Stimulated activated naive B cell treated with anti-CD40 and anti-IgM and Interleukin-4, amounts not matched to agents 10 μg/mL and 1 μg/mL and 100 μg/mL, for 72 hours (primary cell): Measurements from ENCODE around the gene EXOC2.

Experiments used
- ATAC-seq, 2 donors: fragments of 150-1000 bp; cut with Tn5 transposase; replicated peaks; 2 replicates each; pipeline ENCODE4 v1.10.0; 2021; ENCODE audit warnings: moderate library complexity in 1 of 2
- DNase-seq: peaks from one replicate; pipeline ENCODE4 v3.0.0; 2021
- H3K27ac Mint-ChIP-seq: one replicate; pipeline ENCODE4 v1.8.0; 2022; ENCODE audit warnings: mild to moderate bottlenecking, mixed read lengths
- H3K27me3 Mint-ChIP-seq, 2 donors: one replicate each; pipeline ENCODE4 v1.8.0; 2022; ENCODE audit warnings: mixed read lengths in 2 of 2
- H3K36me3 Mint-ChIP-seq, 2 donors: one replicate each; pipeline ENCODE4 v1.8.0; 2022; ENCODE audit warnings: mixed read lengths in 2 of 2, mild to moderate bottlenecking in 1 of 2
- H3K4me1 Mint-ChIP-seq, 2 donors: one replicate each; pipeline ENCODE4 v1.8.0; 2022; ENCODE audit warnings: mixed read lengths in 2 of 2, mild to moderate bottlenecking in 1 of 2
- H3K4me3 Mint-ChIP-seq, 2 donors: one replicate each; pipeline ENCODE4 v1.8.0; 2022; ENCODE audit warnings: mild to moderate bottlenecking in 2 of 2, mixed read lengths in 2 of 2, moderate library complexity in 1 of 2
- H3K9me3 Mint-ChIP-seq, 2 donors: one replicate each; pipeline ENCODE4 v1.8.0; 2022; ENCODE audit warnings: mixed read lengths in 2 of 2, mild to moderate bottlenecking in 1 of 2

EXOC2 gene

GRCh38 chr6:498795-499231, 194.1 kb downstream of the EXOC2 start:
- Mint-ChIP-seq H3K4me3 (peak overlapping the region; percentile 19 to 26), H3K36me3 (peaks cover 13 to 39% of the 10 kb centered on the region in 2 donors)
- peak; percentile 57 to 66 for ATAC-seq

GRCh38 chr6:497258-497657, 195.7 kb downstream of the EXOC2 start:
- Mint-ChIP-seq H3K4me1 (peaks cover 19 to 33% of the 10 kb centered on the region in 2 donors), H3K9me3 (peaks cover 0 to 4% of the 10 kb centered on the region in 2 donors), H3K4me3 (no peak overlapping the region), H3K27ac (no peak overlapping the region), H3K36me3 (peaks cover 16 to 44% of the 10 kb centered on the region in 2 donors), H3K27me3 (no peaks in the 10 kb centered on the region)
- ATAC-seq (no peak), DNase-seq (no peak)

More at GRCh38 chr6:498795-499231, 194.1 kb downstream of the EXOC2 start:
- no peaks in the 10 kb centered on the region for H3K9me3 Mint-ChIP-seq
- no peaks in the 10 kb centered on the region for H3K27me3 Mint-ChIP-seq
- no peak for DNase-seq
- peaks cover 26 to 31% of the 10 kb centered on the region in 2 donors for H3K4me1 Mint-ChIP-seq
- H3K27ac Mint-ChIP-seq: peak overlapping the region; percentile 44

GRCh38 chr6:496649-497048, 196.3 kb downstream of the EXOC2 start:
- Mint-ChIP-seq H3K4me3 (no peak overlapping the region), H3K9me3 (peaks cover 0 to 4% of the 10 kb centered on the region in 2 donors), H3K4me1 (peaks cover 13 to 32% of the 10 kb centered on the region in 2 donors), H3K27me3 (no peaks in the 10 kb centered on the region), H3K27ac (no peak overlapping the region), H3K36me3 (peaks cover 17 to 43% of the 10 kb centered on the region in 2 donors)
- DNase-seq (no peak), ATAC-seq (no peak)

- DNase-seq (no peak), ATAC-seq (no peak)
- Mint-ChIP-seq H3K4me3 (no peak overlapping the region), H3K9me3 (peaks cover 0 to 4% of the 10 kb centered on the region in 2 donors), H3K4me1 (peaks cover 18 to 45% of the 10 kb centered on the region in 2 donors), H3K27ac (no peak overlapping the region), H3K36me3 (peaks cover 17 to 44% of the 10 kb centered on the region in 2 donors), H3K27me3 (no peaks in the 10 kb centered on the region)
Measured at GRCh38 chr6:494394-494793, 198.5 kb downstream of the EXOC2 start.

DNA sequence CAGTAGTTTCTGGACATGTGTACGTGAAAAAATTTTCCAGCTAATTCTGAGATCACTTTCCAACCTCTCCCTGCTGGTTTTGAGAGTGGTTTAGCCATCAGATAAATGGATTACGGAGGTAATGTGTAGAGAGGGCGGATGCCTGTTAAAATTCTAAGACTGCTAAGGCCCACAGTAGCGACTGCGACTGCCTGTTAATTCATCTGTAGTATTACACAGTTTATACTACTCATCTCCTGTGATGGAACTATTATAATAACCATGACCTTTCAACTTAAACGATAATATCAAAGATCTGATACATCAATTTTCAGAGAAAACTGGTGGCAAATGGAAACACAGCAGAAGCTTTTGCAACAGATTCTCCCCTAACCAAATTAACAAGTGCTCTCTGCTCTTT, 199.1 kb downstream of the EXOC2 start:
- Mint-ChIP-seq H3K36me3 (peaks cover 16 to 49% of the 10 kb centered on the region in 2 donors), H3K27ac (no peak overlapping the region), H3K4me1 (peaks cover 18 to 45% of the 10 kb centered on the region in 2 donors), H3K9me3 (peaks cover 0 to 4% of the 10 kb centered on the region in 2 donors), H3K27me3 (no peaks in the 10 kb centered on the region), H3K4me3 (no peak overlapping the region)
- DNase-seq (no peak), ATAC-seq (no peak)

DNA sequence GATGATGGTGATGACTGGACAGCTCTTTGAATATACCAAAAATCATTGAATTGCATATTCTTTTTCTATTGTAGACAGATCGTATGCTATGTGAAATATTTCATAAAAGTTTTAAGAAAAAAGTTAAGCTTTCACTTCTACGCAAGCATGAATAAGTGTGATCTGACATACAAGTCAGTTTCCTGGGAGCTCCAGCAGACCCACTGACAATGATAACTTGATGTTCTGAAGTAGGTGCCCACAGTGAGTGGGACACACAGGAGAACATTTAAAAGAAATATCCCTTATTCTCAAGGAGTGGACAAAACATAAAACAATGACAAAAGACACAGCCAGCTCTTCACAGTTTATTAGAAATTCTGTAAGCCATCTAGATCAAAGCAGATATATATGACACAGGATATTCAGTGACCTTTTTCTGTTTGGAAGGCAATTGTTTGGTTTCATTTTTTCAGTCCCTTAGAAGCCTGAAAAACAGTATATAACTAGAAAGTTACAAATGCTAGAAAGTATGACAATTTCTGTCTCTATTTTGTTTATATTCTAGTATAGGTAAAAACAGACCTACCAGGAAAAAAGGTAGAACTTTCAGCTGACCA, 200.0 kb downstream of the EXOC2 start:
- peaks cover 16 to 45% of the 10 kb centered on the region in 2 donors for H3K4me1 Mint-ChIP-seq
- ATAC-seq (no peak), DNase-seq (no peak)
- peaks cover 0 to 4% of the 10 kb centered on the region in 2 donors for H3K9me3 Mint-ChIP-seq
- no peak overlapping the region for H3K27ac Mint-ChIP-seq
- no peaks in the 10 kb centered on the region for H3K27me3 Mint-ChIP-seq
- peaks cover 14 to 47% of the 10 kb centered on the region in 2 donors for H3K36me3 Mint-ChIP-seq
- H3K4me3 Mint-ChIP-seq: no peak overlapping the region

DNA sequence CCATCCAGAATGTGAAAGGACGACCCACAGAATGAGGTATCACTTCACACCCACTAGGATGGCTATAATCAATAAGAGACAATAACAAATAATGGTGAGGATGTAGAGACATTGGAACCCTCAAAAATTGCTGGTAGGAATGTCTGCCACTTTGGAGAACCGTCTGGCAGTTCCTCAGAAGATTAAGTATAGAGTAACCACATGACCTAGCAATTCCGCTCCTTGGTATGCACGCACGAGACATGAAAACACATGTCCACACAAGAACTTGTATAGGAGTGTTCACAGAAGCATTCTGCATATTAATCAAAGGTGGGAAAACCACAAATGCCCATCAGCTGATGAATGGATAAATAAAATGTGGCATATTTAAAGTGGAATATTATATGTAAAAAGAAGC, 200.8 kb downstream of the EXOC2 start:
- H3K4me1 Mint-ChIP-seq: peaks cover 17 to 50% of the 10 kb centered on the region in 2 donors
- no peaks in the 10 kb centered on the region for H3K27me3 Mint-ChIP-seq
- H3K36me3 Mint-ChIP-seq: peaks cover 15 to 52% of the 10 kb centered on the region in 2 donors
- H3K4me3 Mint-ChIP-seq: no peak overlapping the region
- DNase-seq (no peak), ATAC-seq (no peak)
- peaks cover 0 to 4% of the 10 kb centered on the region in 2 donors for H3K9me3 Mint-ChIP-seq
- no peak overlapping the region for H3K27ac Mint-ChIP-seq

DNA sequence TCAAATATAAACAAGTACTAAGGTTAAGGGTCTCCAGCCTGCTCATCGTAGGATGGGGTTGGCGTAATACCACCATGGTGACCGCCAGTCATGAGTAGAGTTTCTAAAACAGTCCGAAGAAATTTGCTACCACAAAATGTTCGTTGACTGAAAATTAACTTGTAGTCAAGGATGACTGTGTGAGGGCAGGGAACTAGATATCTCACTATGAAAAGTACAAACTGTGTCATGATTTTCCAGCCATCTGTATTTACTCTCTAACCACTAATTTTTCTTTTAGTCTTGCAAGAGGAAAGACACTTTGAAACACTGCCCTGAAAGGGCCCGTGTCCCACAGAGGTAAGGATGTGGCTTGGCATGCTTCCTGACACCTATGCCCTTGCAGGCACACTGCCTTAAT, 201.7 kb downstream of the EXOC2 start:
- DNase-seq: no peak
- peak overlapping the region; percentile 14 for H3K27ac Mint-ChIP-seq
- no peak overlapping the region for H3K4me3 Mint-ChIP-seq

DNA sequence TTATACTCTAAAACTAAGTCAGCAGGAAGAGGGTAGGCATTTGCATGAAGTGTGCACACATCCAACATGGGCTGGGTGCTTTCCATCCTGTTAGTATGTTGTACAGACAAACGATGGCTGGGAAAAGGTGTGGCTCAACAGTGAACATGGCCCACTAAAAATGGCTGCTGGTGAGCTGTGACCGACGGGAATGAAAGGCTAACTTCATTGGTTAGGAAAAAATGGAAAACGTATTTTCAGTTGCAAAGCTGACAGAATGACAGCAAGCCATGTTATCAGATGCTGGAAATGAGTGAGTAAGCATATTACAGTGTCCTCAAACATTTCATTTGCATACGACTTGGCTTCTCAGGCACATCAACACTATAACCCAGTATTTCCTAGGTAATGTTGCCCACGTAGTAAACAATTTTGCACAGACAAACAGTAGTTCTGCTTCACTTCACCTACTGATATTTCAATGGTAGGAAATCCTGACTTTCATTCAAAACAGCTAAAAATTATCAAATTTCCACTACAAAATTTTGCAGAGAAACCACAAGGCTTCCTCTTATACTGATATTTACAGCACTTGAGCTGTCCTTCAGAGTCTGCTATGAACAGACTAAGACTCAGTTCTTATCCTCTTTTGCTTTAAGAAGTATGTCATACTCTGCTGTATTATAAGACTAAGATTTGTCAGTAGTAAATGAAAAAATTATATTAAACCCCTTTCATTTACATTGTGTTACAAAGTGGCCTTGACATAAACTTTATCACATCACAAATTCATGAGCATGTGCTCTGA, 202.5 kb downstream of the EXOC2 start:
- no peaks in the 10 kb centered on the region for H3K27me3 Mint-ChIP-seq
- peaks cover 0 to 4% of the 10 kb centered on the region in 2 donors for H3K9me3 Mint-ChIP-seq
- peak overlapping the region in 1 of 2 donors; percentile 56 for H3K4me3 Mint-ChIP-seq
- H3K36me3 Mint-ChIP-seq: peaks cover 18 to 59% of the 10 kb centered on the region in 2 donors
- H3K27ac Mint-ChIP-seq: peak overlapping the region; percentile 85
- DNase-seq: no peak
- peaks cover 25 to 66% of the 10 kb centered on the region in 2 donors for H3K4me1 Mint-ChIP-seq
- peak; percentile 73 to 78 for ATAC-seq

More for the DNA sequence above, 201.7 kb downstream of the EXOC2 start:
- peaks cover 15 to 59% of the 10 kb centered on the region in 2 donors for H3K36me3 Mint-ChIP-seq
- peaks cover 19 to 58% of the 10 kb centered on the region in 2 donors for H3K4me1 Mint-ChIP-seq
- peak in 1 of 2 donors; percentile 8 for ATAC-seq
- H3K9me3 Mint-ChIP-seq: peaks cover 0 to 4% of the 10 kb centered on the region in 2 donors
- no peaks in the 10 kb centered on the region for H3K27me3 Mint-ChIP-seq

DNA sequence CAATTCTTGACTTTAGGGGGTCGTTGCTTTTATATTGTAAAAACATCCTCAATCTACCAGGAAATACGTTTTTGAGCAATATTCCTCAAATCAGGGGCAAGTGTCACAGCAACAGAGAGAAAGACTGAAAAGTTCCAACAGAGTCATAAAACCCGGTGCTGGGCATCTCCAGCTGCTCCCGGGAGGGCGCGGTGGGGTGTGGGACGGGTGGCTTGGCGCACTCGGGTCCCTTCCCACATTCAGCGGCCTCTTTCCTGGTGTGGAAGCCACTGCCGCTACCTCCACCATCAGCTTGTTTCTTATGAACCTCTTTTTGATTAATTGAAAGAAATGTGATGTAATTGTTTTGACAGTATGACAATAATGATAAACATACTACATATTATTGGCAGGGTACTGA, 203.2 kb downstream of the EXOC2 start:
- Mint-ChIP-seq H3K9me3 (peaks cover 0 to 4% of the 10 kb centered on the region in 2 donors), H3K27ac (peak overlapping the region; percentile 5), H3K4me3 (no peak overlapping the region), H3K36me3 (peaks cover 18 to 60% of the 10 kb centered on the region in 2 donors), H3K27me3 (no peaks in the 10 kb centered on the region), H3K4me1 (peaks cover 26 to 66% of the 10 kb centered on the region in 2 donors)
- ATAC-seq: no peak
- no peak for DNase-seq

- ATAC-seq (no peak), DNase-seq (no peak)
- peaks cover 0 to 4% of the 10 kb centered on the region in 2 donors for H3K9me3 Mint-ChIP-seq
- H3K36me3 Mint-ChIP-seq: peaks cover 18 to 63% of the 10 kb centered on the region in 2 donors
- peak overlapping the region; percentile 1 to 26 for H3K4me3 Mint-ChIP-seq
- peaks cover 34 to 73% of the 10 kb centered on the region in 2 donors for H3K4me1 Mint-ChIP-seq
- H3K27ac Mint-ChIP-seq: peak overlapping the region; percentile 4
- no peaks in the 10 kb centered on the region for H3K27me3 Mint-ChIP-seq
Measured at GRCh38 chr6:489001-489400, 203.9 kb downstream of the EXOC2 start.

DNA sequence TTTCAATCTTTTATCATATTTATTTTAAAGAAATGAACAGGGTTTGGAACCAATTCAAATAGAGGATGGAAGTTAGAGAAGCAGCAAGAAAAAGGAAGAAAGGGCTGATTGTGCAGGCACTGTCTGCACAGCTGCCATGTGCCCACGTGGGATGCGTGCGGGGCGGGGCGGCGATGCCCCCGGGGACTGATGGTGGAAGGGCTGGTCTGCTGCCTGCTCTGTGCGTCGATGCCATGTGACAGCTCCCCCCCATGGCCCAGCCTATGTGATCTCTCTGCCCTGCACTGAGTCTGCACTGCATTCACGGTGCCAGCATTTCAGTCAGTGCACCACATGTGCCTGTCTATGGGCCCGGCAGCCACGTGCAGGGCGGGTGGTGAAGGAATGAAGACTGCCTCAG, 205.0 kb downstream of the EXOC2 start:
- Mint-ChIP-seq H3K36me3 (peaks cover 18 to 58% of the 10 kb centered on the region in 2 donors), H3K27me3 (no peaks in the 10 kb centered on the region), H3K9me3 (peaks cover 0 to 4% of the 10 kb centered on the region in 2 donors), H3K4me3 (peak overlapping the region in 1 of 2 donors; percentile 43), H3K27ac (no peak overlapping the region), H3K4me1 (peaks cover 36 to 73% of the 10 kb centered on the region in 2 donors)
- DNase-seq (peak; percentile 39), ATAC-seq (peak; percentile 56 to 73)

DNA sequence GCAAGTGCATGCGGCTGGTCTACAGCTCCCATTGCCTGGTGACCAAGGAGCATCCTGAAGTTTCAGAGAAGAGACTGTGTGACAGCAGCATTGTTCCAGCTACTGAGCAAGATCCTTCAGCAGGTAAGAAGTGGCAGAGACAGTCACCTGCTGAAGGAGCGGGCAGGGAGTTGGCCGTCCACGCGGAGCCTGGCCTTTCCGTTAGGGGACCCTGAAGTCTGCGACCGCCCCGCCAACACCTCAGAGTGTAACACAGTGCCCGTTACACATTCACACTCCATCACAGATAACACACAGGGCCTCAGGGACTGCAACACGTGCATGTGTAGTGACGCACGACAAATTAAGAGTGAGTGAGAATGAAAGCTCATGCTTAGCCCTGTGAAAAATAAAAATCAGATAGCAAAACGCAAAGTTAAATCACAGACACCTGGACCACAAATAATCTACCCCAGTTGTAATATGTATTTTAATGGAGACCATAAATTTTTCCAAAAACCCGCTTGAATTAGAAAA, 207.2 kb downstream of the EXOC2 start:
- ATAC-seq (peak in 1 of 2 donors; percentile 22), DNase-seq (no peak)
- H3K27ac Mint-ChIP-seq: peak overlapping the region; percentile 37
- no peaks in the 10 kb centered on the region for H3K27me3 Mint-ChIP-seq
- no peak overlapping the region for H3K4me3 Mint-ChIP-seq
- H3K4me1 Mint-ChIP-seq: peaks cover 33 to 60% of the 10 kb centered on the region in 2 donors
- H3K9me3 Mint-ChIP-seq: peaks cover 0 to 2% of the 10 kb centered on the region in 2 donors
- H3K36me3 Mint-ChIP-seq: peaks cover 16 to 51% of the 10 kb centered on the region in 2 donors

GRCh38 chr6:484746-485145, 208.2 kb downstream of the EXOC2 start:
- ATAC-seq: no peak
- Mint-ChIP-seq H3K9me3 (peaks cover 0 to 2% of the 10 kb centered on the region in 2 donors), H3K4me1 (peaks cover 28 to 50% of the 10 kb centered on the region in 2 donors), H3K4me3 (no peak overlapping the region), H3K36me3 (peaks cover 16 to 48% of the 10 kb centered on the region in 2 donors), H3K27ac (peak overlapping the region; percentile 48), H3K27me3 (no peaks in the 10 kb centered on the region)
- DNase-seq: no peak
